ENCODE results near the gene NFATC1. TPM values are rescaled to one million over a fixed set of nuclear protein-coding genes. Genes with fewer than 3 reads are reported as not detected.

Gene NFATC1
- polyA plus RNA-seq, 1 donor: 5.2 TPM

GRCh38 chr18:79389689-79390088, 6.0 kb upstream of the NFATC1 start:
- no peak for DNase-seq

GRCh38 chr18:79392226-79392625, 3.5 kb upstream of the NFATC1 start:
- no peak for DNase-seq

- DNase-seq: no peak
Observed at GRCh38 chr18:79393181-79393634, 2.5 kb upstream of the NFATC1 start.

GRCh38 chr18:79393635-79394533, 1.8 kb upstream of the NFATC1 start:
- DNase-seq: peak; percentile 91

- DNase-seq: no peak
Observed at GRCh38 chr18:79394534-79395307, 1.0 kb upstream of the NFATC1 start.

- no peak for DNase-seq
Observed at GRCh38 chr18:79395308-79395640, 456 bp upstream of the NFATC1 start.

- no peak for DNase-seq
Observed at GRCh38 chr18:79396431-79397246, 909 bp downstream of the NFATC1 start.

- DNase-seq: no peak
Observed at GRCh38 chr18:79397247-79397829, 1.6 kb downstream of the NFATC1 start.

- no peak for DNase-seq
Observed at GRCh38 chr18:79397830-79398761, 2.4 kb downstream of the NFATC1 start.

GRCh38 chr18:79399275-79400081, 3.7 kb downstream of the NFATC1 start:
- no peak for DNase-seq

- DNase-seq: no peak
Observed at GRCh38 chr18:79400091-79400590, 4.4 kb downstream of the NFATC1 start.

GRCh38 chr18:79400591-79401381, 5.1 kb downstream of the NFATC1 start:
- DNase-seq: no peak

GRCh38 chr18:79401494-79402208, 5.9 kb downstream of the NFATC1 start:
- no peak for DNase-seq

- DNase-seq: no peak
Observed at GRCh38 chr18:79402209-79402576, 6.5 kb downstream of the NFATC1 start.

- DNase-seq: no peak
Observed at GRCh38 chr18:79402977-79403722, 7.4 kb downstream of the NFATC1 start.

GRCh38 chr18:79403723-79404566, 8.2 kb downstream of the NFATC1 start:
- DNase-seq: no peak

GRCh38 chr18:79404567-79404910, 8.8 kb downstream of the NFATC1 start:
- DNase-seq: no peak
